HG02678 (cell line): ENCODE data around the gene C1R.
"Not testable (repeated sequence)": the region's sequence is repeated elsewhere in the genome, so short reads cannot be mapped to it uniquely, and the experiment has no call there.

Experiments used
- ATAC-seq: cut with Tn5 transposase; IDR thresholded peaks from one replicate; pipeline ENCODE4 v1.9.1; 2021; ENCODE audit warnings: mild to moderate bottlenecking, moderate library complexity; ENCODE audit not compliant: unreplicated experiment

C1R gene

GRCh38 chr12:7069386-7069785 is 22.9 kb downstream of the C1R start:
- no peak for ATAC-seq

- ATAC-seq, result no peak
These were observed 23.3 kb downstream of the C1R start for GRCh38 chr12:7068994-7069346.

- no peak for ATAC-seq
These were observed 23.8 kb downstream of the C1R start for GRCh38 chr12:7068240-7068993.

- no peak for ATAC-seq
These were observed 25.1 kb downstream of the C1R start for GRCh38 chr12:7067096-7067495.

- ATAC-seq, result no peak
These were observed 25.6 kb downstream of the C1R start for GRCh38 chr12:7066596-7066995.

GRCh38 chr12:7065073-7065623 is 27.1 kb downstream of the C1R start:
- ATAC-seq, result no peak

- no peak for ATAC-seq
These were observed 27.7 kb downstream of the C1R start for GRCh38 chr12:7064516-7064915.

- no peak for ATAC-seq
These were observed 30.6 kb downstream of the C1R start for GRCh38 chr12:7061596-7061995.

GRCh38 chr12:7061138-7061537 is 31.1 kb downstream of the C1R start:
- ATAC-seq, result no peak

GRCh38 chr12:7060353-7060954 is 31.8 kb downstream of the C1R start, which contains the start of gene C1S:
C1S (plus strand) TSS chr12:7060718; CDS start chr12:7061913, 1,195 bp downstream.
- ATAC-seq, result no peak

GRCh38 chr12:7059780-7060179 is 32.5 kb downstream of the C1R start:
- ATAC-seq, result no peak

- no peak for ATAC-seq
These were observed 33.3 kb downstream of the C1R start for GRCh38 chr12:7058850-7059395.

- no peak for ATAC-seq
These were observed 33.9 kb downstream of the C1R start for GRCh38 chr12:7058163-7058845.

GRCh38 chr12:7055736-7056135 is 36.5 kb downstream of the C1R start:
- not testable (repeated sequence) for ATAC-seq

GRCh38 chr12:7054925-7055324 is 37.3 kb downstream of the C1R start:
- no peak for ATAC-seq

- not testable (repeated sequence) for ATAC-seq
These were observed 42.3 kb downstream of the C1R start for GRCh38 chr12:7049973-7050372.

GRCh38 chr12:7049445-7049951 is 42.7 kb downstream of the C1R start:
- not testable (repeated sequence) for ATAC-seq

- no peak for ATAC-seq
These were observed 44.9 kb downstream of the C1R start for GRCh38 chr12:7047306-7047705.

GRCh38 chr12:7046383-7047105 is 45.7 kb downstream of the C1R start:
- no peak for ATAC-seq

- no peak for ATAC-seq
These were observed 46.3 kb downstream of the C1R start for GRCh38 chr12:7045913-7046312.

- no peak for ATAC-seq
These were observed 49.4 kb downstream of the C1R start for GRCh38 chr12:7042842-7043241.
